Neural progenitor cell (in vitro differentiated cells): ENCODE data around the gene SEMA3G. TPM values are rescaled to one million over a fixed set of nuclear protein-coding genes. Genes with fewer than 3 reads are reported as not detected.

Source experiments
- DNase-seq: peaks from one replicate; pipeline ENCODE4 v3.0.0-alpha.2; 2016; ENCODE audit warnings: low spot score
- H2AFZ ChIP-seq: fragments of 200-600 bp; sonication (generic); replicated peaks from 2 replicates; pipeline ENCODE4 v1.6.1; 2016; ENCODE audit warnings: antibody characterized with exemption
- H3F3A ChIP-seq: fragments of 200-600 bp; sonication (generic); 2 replicates; pipeline ENCODE4 v1.6.1; 2016; ENCODE audit warnings: antibody characterized with exemption, low read depth
- H3K27ac ChIP-seq: fragments of 200-600 bp; sonication (generic); 2 replicates; pipeline ENCODE4 v1.5.1; 2016; ENCODE audit warnings: mild to moderate bottlenecking
- H3K27me3 ChIP-seq: fragments of 200-600 bp; sonication (generic); 2 replicates; pipeline ENCODE4 v1.6.1; 2016; ENCODE audit warnings: mild to moderate bottlenecking, moderate library complexity
- H3K36me3 ChIP-seq: fragments of 200-600 bp; sonication (generic); 2 replicates; pipeline ENCODE4 v1.5.1; 2016
- H3K4me1 ChIP-seq: fragments of 200-600 bp; sonication (generic); 2 replicates; pipeline ENCODE4 v1.6.1; 2016; ENCODE audit warnings: mixed run types
- H3K4me2 ChIP-seq: fragments of 200-600 bp; sonication (generic); 2 replicates; pipeline ENCODE4 v1.6.1; 2016
- H3K4me3 ChIP-seq: fragments of 200-600 bp; sonication (generic); 2 replicates; pipeline ENCODE4 v1.5.1; 2016
- H3K79me2 ChIP-seq: fragments of 200-600 bp; sonication (generic); 2 replicates; pipeline ENCODE4 v1.6.1; 2016; ENCODE audit warnings: low read depth
- H3K9ac ChIP-seq: fragments of 200-600 bp; sonication (generic); 2 replicates; pipeline ENCODE4 v1.6.1; 2016
- H3K9me3 ChIP-seq: fragments of 200-600 bp; sonication (generic); 2 replicates; pipeline ENCODE4 v1.5.1; 2016; ENCODE audit warnings: low read depth
- H4K20me1 ChIP-seq: fragments of 200-600 bp; sonication (generic); 2 replicates; pipeline ENCODE4 v1.6.1; 2016; ENCODE audit warnings: low read depth
- H3K27ac Mint-ChIP-seq: 3 replicates; pipeline ENCODE4 v1.8.0; 2021; ENCODE audit warnings: mixed read lengths
- H3K27me3 Mint-ChIP-seq: 2 replicates; pipeline ENCODE4 v1.8.0; 2022; ENCODE audit warnings: low read depth, mild to moderate bottlenecking, inconsistent platforms, moderate library complexity, mixed read lengths; ENCODE audit not compliant: insufficient read depth
- H3K36me3 Mint-ChIP-seq: 3 replicates; pipeline ENCODE4 v1.8.0; 2021; ENCODE audit warnings: mixed read lengths
- H3K4me1 Mint-ChIP-seq: 3 replicates; pipeline ENCODE4 v1.8.0; 2021; ENCODE audit warnings: mixed read lengths
- H3K4me3 Mint-ChIP-seq: 3 replicates; pipeline ENCODE4 v1.8.0; 2021; ENCODE audit warnings: mild to moderate bottlenecking, moderate library complexity, mixed read lengths
- H3K9me3 Mint-ChIP-seq: 3 replicates; pipeline ENCODE4 v1.8.0; 2020; ENCODE audit warnings: mixed read lengths
- CTCF ChIP-seq: fragments of 200-600 bp; sonication (generic); IDR thresholded peaks from 2 replicates; pipeline ENCODE4 v1.5.1; 2017; ENCODE audit warnings: antibody characterized with exemption, mild to moderate bottlenecking
- EZH2 ChIP-seq: fragments of 200-600 bp; sonication (generic); IDR thresholded peaks from 2 replicates; pipeline ENCODE4 v1.6.1; 2017; ENCODE audit warnings: antibody characterized with exemption, mild to moderate bottlenecking, moderate library complexity
- EZH2phosphoT487 ChIP-seq: fragments of 200-600 bp; sonication (generic); IDR thresholded peaks from 2 replicates; pipeline ENCODE4 v1.6.1; 2017; ENCODE audit warnings: antibody characterized with exemption
- total RNA-seq: library from RNA; depleted of rRNA; stranded (reverse); fragments of >200 nt; gene quantifications from 2 replicates; pipeline ENCODE4 v1.2.3, GENCODE V29; 2015; ENCODE audit warnings: low replicate concordance

SEMA3G gene
- total RNA-seq, 1 donor from 2014 or later: 0.79 TPM

GRCh38 chr3:52435246-52436101 lies 9.4 kb downstream of the SEMA3G start:
- H3K79me2 ChIP-seq: no peaks in the 10 kb centered on the region
- no peak overlapping the region for H2AFZ ChIP-seq
- peaks cover 17% of the 10 kb centered on the region for H3F3A ChIP-seq
- H3K4me3 ChIP-seq: no peak overlapping the region
- no peaks in the 10 kb centered on the region for H3K9me3 ChIP-seq
- no peaks in the 10 kb centered on the region for H3K27me3 ChIP-seq
- peaks cover 18% of the 10 kb centered on the region for H3K4me1 ChIP-seq
- DNase-seq: no peak
- Mint-ChIP-seq H3K27me3 (peaks cover 9% of the 10 kb centered on the region), H3K27ac (no peak overlapping the region), H3K4me1 (peaks cover 31% of the 10 kb centered on the region), H3K36me3 (no peaks in the 10 kb centered on the region), H3K4me3 (no peak overlapping the region), H3K9me3 (no peaks in the 10 kb centered on the region)
- TF ChIP-seq EZH2phosphoT487 (no peak), CTCF (no peak), EZH2 (no peak)
- H3K9ac ChIP-seq: no peak overlapping the region
- H3K36me3 ChIP-seq: no peaks in the 10 kb centered on the region
- no peak overlapping the region for H3K4me2 ChIP-seq
- H3K27ac ChIP-seq: no peak overlapping the region
- no peaks in the 10 kb centered on the region for H4K20me1 ChIP-seq

GRCh38 chr3:52434491-52435115 lies 10.3 kb downstream of the SEMA3G start:
- H3K79me2 ChIP-seq: no peaks in the 10 kb centered on the region
- no peaks in the 10 kb centered on the region for H3K36me3 ChIP-seq
- peaks cover 31% of the 10 kb centered on the region for H3K4me1 Mint-ChIP-seq
- no peak overlapping the region for H2AFZ ChIP-seq
- H3K36me3 Mint-ChIP-seq: no peaks in the 10 kb centered on the region
- H3K27me3 ChIP-seq: no peaks in the 10 kb centered on the region
- H3K27ac Mint-ChIP-seq: peak overlapping the region; percentile 13
- DNase-seq: no peak
- no peaks in the 10 kb centered on the region for H3K9me3 ChIP-seq
- no peak overlapping the region for H3K4me3 ChIP-seq
- no peaks in the 10 kb centered on the region for H3K9me3 Mint-ChIP-seq
- H3K27ac ChIP-seq: peak overlapping the region; percentile 34
- H3F3A ChIP-seq: peaks cover 17% of the 10 kb centered on the region
- H3K4me1 ChIP-seq: peaks cover 18% of the 10 kb centered on the region
- H3K4me2 ChIP-seq: no peak overlapping the region
- no peak overlapping the region for H3K9ac ChIP-seq
- H3K4me3 Mint-ChIP-seq: no peak overlapping the region
- H3K27me3 Mint-ChIP-seq: peaks cover 9% of the 10 kb centered on the region
- no peaks in the 10 kb centered on the region for H4K20me1 ChIP-seq
- TF ChIP-seq CTCF (no peak), EZH2 (no peak), EZH2phosphoT487 (no peak)

DNA sequence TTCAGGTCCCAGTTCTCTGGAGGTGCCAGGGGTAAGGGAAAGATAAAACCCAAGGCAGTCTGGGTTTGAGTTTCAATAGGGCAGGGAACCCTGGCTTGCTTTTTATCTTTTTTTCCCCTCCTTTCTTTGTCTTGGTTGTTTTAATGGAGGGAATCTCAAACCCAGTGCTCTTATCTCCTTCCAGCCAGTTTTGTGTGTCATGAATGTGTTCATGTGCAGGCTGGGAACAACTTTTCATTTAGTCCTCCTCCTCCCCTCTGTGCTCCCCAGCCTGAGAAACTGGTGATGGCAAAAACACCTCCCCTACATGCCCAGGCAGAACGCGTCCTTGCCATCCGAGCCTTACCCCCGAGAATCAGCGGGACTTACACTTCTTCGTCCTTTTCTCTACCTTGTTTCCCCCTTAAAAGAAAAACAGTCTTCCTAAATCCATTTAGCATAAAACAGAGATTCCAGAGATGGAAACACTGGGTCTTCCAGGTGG lies 10.9 kb downstream of the SEMA3G start:
- Mint-ChIP-seq H3K4me1 (peaks cover 31% of the 10 kb centered on the region), H3K4me3 (peak overlapping the region; percentile 73), H3K9me3 (no peaks in the 10 kb centered on the region), H3K27ac (peak overlapping the region; percentile 64), H3K27me3 (peaks cover 9% of the 10 kb centered on the region), H3K36me3 (no peaks in the 10 kb centered on the region)
- Histone ChIP-seq H3K4me2 (peak overlapping the region; percentile 64), H3K27ac (peak overlapping the region; percentile 34), H3K4me3 (peak overlapping the region; percentile 2), H2AFZ (peak overlapping the region; percentile 70), H3K9me3 (no peaks in the 10 kb centered on the region), H3K4me1 (peaks cover 18% of the 10 kb centered on the region), H3K36me3 (no peaks in the 10 kb centered on the region), H3K9ac (no peak overlapping the region), H3F3A (peaks cover 17% of the 10 kb centered on the region), H3K27me3 (no peaks in the 10 kb centered on the region), H3K79me2 (no peaks in the 10 kb centered on the region), H4K20me1 (no peaks in the 10 kb centered on the region)
- TF ChIP-seq EZH2phosphoT487 (no peak), EZH2 (no peak), CTCF (no peak)
- no peak for DNase-seq
